HG03354 (cell line): Measurements from ENCODE around the gene TMEM141.
"Not testable (repeated sequence)": the region's sequence is repeated elsewhere in the genome, so short reads cannot be mapped to it uniquely, and the experiment has no call there.

Experiments used
- ATAC-seq: cut with Tn5 transposase; IDR thresholded peaks from one replicate; pipeline ENCODE4 v1.9.1; 2021; ENCODE audit warnings: mild to moderate bottlenecking; ENCODE audit not compliant: unreplicated experiment, poor library complexity, severe bottlenecking

Gene TMEM141

GRCh38 chr9:136791516-136792276 lies 552 bp downstream of the TMEM141 start:
- peak; percentile 18 for ATAC-seq

GRCh38 chr9:136792321-136793085 lies 1.4 kb downstream of the TMEM141 start:
- ATAC-seq: no peak

DNA sequence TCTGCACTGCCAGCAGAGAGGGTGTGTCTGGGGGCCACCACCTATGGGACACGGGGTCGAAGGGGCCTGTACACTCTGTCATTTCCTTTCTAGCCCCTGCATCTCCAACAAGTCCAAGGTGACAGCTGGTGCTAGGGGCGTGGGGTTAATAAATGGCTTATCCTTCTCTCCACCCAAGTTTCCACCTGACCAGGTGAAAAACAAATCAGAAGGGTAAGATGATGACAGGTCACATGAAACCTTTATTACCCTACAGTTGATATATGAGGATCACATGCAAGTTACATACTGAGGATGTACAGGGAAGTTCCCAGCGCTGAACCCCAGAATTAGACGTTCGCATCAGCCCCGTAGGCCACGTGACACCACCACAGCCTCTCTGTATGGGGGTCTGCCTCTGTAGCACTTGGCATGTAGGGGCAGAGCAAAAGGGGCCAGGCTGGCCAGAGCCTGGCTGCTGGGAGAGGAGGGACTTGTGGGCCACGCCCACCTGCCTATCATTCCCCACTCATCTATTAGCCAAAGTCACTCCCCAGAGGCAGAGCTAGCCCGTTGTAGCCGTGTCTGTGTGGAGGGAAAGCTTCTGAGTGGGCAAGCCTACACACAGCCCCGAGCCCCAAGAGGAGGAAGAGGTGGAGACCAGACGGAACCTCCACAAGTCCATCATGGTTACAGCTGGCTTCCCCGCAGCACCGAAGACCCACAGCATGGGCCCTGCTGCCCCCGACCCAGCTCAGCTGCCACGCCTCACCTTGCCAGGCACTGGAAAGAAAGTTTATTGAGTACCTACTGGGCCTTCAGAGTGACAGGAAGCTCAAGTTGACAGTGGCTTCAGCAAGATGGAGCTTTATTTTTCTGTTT lies 2.2 kb downstream of the TMEM141 start:
- ATAC-seq: no peak

DNA sequence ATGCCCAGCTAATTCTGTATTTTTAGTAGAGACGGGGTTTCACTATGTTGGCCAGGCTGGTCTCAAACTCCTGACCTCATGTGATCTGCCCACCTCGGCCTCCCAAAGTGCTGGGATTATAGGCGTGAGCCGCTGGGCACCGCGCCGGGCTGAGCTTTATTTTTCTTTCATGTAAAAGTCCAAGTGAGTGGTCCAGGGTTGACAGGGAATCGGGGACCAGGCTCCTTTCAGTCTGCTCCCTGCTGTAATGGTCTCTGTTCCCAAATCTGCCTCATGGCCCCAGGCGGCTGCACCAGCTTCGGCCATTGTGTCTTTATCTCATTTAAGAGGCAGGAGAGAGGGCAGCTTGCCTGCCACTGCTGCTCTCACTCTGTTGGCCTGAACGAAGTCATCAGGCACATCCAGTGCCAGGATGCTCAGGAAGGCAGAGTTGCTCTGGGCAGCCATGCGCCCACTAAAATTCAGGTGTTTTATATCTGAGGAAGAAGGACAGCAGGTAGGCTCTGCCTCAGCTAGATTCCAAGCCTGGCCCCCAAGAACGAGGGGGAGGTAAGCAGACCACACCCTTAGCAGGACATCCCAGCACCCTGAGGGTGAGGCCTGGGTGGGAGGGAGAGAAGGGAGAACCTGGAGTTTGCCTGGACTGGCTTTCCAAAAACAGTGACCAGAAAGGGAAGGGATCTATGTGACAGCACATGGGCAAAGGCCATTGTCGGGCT lies 3.3 kb downstream of the TMEM141 start:
- no peak for ATAC-seq

- ATAC-seq: no peak
Measured at GRCh38 chr9:136795000-136795348, 3.8 kb downstream of the TMEM141 start.

GRCh38 chr9:136796238-136796774 lies 5.2 kb downstream of the TMEM141 start, which contains the start of gene CCDC183:
Gene CCDC183 (plus strand): TSS chr9:136796338. CDS start chr9:136796398, 60 bp downstream.
- ATAC-seq: no peak

- not testable (repeated sequence) for ATAC-seq
Measured at GRCh38 chr9:136796775-136797347, 5.7 kb downstream of the TMEM141 start.

- ATAC-seq: no peak
Measured at GRCh38 chr9:136798708-136799078, 7.5 kb downstream of the TMEM141 start.

DNA sequence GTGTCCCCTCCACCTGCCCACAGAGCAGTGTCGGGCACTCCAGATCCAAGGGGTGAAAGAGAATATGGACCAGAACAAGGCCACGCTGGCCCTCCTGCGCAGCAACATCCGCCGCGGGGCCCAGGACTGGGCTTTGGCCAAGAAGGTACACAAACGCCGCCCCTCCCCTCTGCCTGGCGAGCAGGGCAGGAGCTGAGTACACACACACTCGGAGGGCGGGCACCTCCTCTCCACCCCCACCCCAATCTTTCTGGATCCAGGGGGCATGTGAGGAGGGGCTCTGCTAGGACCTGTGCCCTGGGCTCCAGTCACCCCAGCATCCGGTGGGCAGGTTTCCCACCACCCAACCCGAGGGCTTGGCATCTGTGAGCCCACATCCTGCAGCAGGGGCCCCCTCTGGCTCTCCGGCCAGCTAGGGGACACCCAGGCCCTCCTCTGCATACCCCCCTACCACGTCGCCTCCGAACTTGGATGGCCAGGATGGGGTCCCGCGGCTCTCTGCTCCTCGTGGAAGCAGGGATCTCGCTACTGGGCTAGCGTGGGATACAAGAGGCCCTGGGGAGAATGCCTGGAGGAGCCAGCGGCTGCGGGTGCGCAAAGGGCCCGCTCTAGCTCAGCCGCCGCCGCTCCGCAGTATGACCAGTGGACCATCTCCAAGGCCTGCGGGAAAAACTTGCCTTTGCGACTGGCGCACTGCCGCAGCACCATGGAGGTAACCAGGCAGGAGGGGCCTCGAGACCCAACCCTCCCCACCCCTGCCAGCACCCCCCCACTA lies 8.1 kb downstream of the TMEM141 start:
- ATAC-seq: no peak

GRCh38 chr9:136799854-136800657 lies 8.9 kb downstream of the TMEM141 start:
- peak; percentile 51 for ATAC-seq

DNA sequence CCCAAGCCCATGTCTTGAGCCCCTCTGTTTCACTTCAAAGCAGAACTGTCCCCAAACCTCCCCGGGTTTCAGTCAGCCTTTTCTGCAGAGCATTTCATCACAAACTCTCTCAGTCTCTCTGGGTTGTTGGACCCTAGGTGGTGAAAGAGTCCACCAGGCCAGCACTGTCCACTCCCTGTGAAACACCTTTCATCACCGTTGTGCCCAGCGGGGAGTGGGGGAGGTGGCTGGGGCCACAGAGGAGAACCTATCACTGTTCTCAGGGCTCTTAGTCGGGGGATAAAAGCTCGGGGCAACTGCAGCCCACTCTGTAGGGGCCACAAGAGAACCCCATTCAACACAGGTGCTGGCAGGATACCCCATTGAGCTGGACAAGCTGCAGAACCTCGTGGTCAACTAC lies 11.2 kb downstream of the TMEM141 start:
- no peak for ATAC-seq

DNA sequence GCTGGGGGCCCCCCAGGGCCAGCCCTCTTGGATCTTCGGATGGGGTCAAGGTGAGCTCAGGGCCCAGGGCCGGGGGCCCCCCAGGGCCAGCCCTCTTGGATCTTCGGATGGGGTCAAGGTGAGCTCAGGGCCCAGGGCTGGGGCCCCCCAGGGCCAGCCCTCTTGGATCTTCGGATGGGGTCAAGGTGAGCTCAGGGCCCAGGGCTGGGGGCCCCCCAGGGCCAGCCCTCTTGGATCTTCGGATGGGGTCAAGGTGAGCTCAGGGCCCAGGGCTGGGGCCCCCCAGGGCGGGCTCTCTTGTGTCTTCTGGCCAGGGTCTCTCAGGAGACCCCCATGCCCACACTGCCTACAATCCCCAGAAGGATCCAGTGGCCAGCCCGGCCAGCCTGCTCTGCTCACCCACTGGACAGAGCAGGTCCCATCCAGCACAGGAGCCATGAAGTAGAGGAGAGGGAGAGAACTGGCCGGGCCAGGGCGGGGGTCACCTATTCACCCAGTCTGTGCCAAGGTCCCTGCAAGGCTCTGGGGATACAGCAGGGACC lies 11.9 kb downstream of the TMEM141 start:
- ATAC-seq: not testable (repeated sequence)

GRCh38 chr9:136803551-136804508 lies 12.7 kb downstream of the TMEM141 start:
- ATAC-seq: no peak

DNA sequence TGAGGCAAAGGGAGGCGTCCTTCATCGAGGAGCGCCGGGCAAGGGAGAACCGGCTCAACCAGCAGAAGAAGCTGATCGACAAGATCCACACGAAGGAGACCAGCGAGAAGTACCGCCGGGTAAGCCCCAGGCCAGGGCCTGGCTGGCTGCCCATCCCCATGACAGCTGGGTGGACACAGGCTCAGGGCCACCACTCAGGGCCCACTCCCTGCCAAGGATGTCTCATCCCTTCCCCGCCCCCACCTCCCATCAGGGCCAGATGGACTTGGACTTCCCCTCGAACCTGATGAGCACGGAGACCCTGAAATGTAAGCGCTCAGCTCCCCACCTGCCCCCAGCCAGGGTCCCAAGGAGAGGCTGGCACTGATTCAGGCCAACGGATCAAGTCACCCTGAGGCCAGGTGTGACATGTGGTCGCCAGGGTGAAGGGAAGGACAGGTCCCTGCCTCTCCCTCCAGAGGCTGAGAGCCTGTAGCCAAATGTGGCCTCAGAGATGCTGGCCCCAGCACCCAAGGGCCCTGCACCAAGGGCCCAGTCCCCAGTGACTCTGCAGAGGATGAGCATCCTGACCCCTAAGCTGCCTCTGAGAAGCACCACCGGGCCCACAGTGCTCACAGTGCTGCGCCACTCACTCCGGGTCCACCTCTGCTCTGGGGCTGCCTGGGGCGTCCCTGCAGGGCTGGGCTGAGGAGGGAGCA lies 13.5 kb downstream of the TMEM141 start:
- no peak for ATAC-seq

GRCh38 chr9:136805207-136805740 lies 14.1 kb downstream of the TMEM141 start:
- no peak for ATAC-seq
